Kasumi-1 (cell line): Measurements from ENCODE around the gene ATXN7L2.
A peak's percentile ranks its signal among the peaks of the same experiment; 100 is the strongest.

Experiments used
- DNase-seq, 2 experiments: peaks; one replicate each; lab custom pipeline; 2025; lab: John Stamatoyannopoulos, UW

The ATXN7L2 gene

GRCh38 chr1:109523706-109524105 lies 40.0 kb downstream of the ATXN7L2 start:
- DNase-seq: no peak

GRCh38 chr1:109527098-109527811 lies 43.5 kb downstream of the ATXN7L2 start:
- no peak for DNase-seq

- DNase-seq: no peak
These were observed 44.4 kb downstream of the ATXN7L2 start for GRCh38 chr1:109527846-109528695.

GRCh38 chr1:109528712-109529111 lies 45.0 kb downstream of the ATXN7L2 start:
- no peak for DNase-seq

- no peak for DNase-seq
These were observed 46.3 kb downstream of the ATXN7L2 start for GRCh38 chr1:109529881-109530456.

- no peak for DNase-seq
These were observed 46.9 kb downstream of the ATXN7L2 start for GRCh38 chr1:109530457-109531087.

GRCh38 chr1:109531380-109531779 lies 47.7 kb downstream of the ATXN7L2 start:
- DNase-seq: no peak

GRCh38 chr1:109531826-109532364 lies 48.2 kb downstream of the ATXN7L2 start:
- no peak for DNase-seq

GRCh38 chr1:109532365-109533136 lies 48.8 kb downstream of the ATXN7L2 start:
- DNase-seq: peak; percentile 79 to 86

GRCh38 chr1:109534307-109534858 lies 50.7 kb downstream of the ATXN7L2 start:
- no peak for DNase-seq

- DNase-seq: no peak
These were observed 51.8 kb downstream of the ATXN7L2 start for GRCh38 chr1:109535481-109535880.

GRCh38 chr1:109535971-109536491 lies 52.3 kb downstream of the ATXN7L2 start:
- DNase-seq: no peak

GRCh38 chr1:109537450-109538178 lies 53.9 kb downstream of the ATXN7L2 start:
- DNase-seq: no peak

- DNase-seq: no peak
These were observed 55.3 kb downstream of the ATXN7L2 start for GRCh38 chr1:109538827-109539555.

GRCh38 chr1:109539676-109540075 lies 56.0 kb downstream of the ATXN7L2 start, which contains the start of gene GPR61:
Gene GPR61 (plus strand): TSS chr1:109539872. CDS start chr1:109543023, 3,151 bp downstream.
- DNase-seq: no peak

GRCh38 chr1:109541102-109541501 lies 57.4 kb downstream of the ATXN7L2 start:
- no peak for DNase-seq
